A673 (cell line): ENCODE data around the gene AIP. TPM values are rescaled to one million over a fixed set of nuclear protein-coding genes. Genes with fewer than 3 reads are reported as not detected.

Experiments used
- BruUV-seq: library from RNA; stranded (reverse); fragments of 400-500 nt; replicated peaks from 2 replicates; lab custom pipeline; 2021; lab: Mats Ljungman, UMichigan
- CTCF ChIA-PET: fragments of 300-600 bp; sonication (Branson Sonifier 250); formaldehyde crosslinking; loops from one replicate; lab custom pipeline; 2022; ENCODE audit warnings: antibody characterized with exemption; lab: Charles Lee
- POLR2A ChIA-PET: fragments of 300-600 bp; sonication (Branson Sonifier 250); formaldehyde crosslinking; loops from one replicate; lab custom pipeline; 2022; ENCODE audit warnings: antibody characterized with exemption; ENCODE audit not compliant: low non-redundant PET; lab: Charles Lee
- DNase-seq: peaks from one replicate; pipeline ENCODE4 v3.0.0-alpha.2; 2015; ENCODE audit warnings: low spot score
- H3K27ac ChIP-seq: fragments of 200-600 bp; sonication (generic); 2 replicates; pipeline ENCODE4 v1.5.1; 2016; ENCODE audit warnings: mixed run types, low read depth, mild to moderate bottlenecking, mixed read lengths, antibody characterized with exemption, low read length; ENCODE audit not compliant: poor library complexity, severe bottlenecking
- H3K27me3 ChIP-seq: fragments of 200-600 bp; sonication (generic); replicated peaks from 2 replicates; pipeline ENCODE4 v1.6.1; 2017; ENCODE audit warnings: mixed run types, low read depth, mild to moderate bottlenecking, mixed read lengths, antibody characterized with exemption, low read length; ENCODE audit not compliant: insufficient read depth, poor library complexity
- H3K36me3 ChIP-seq: fragments of 200-600 bp; sonication (generic); 2 replicates; pipeline ENCODE4 v1.6.1; 2016; ENCODE audit warnings: mixed run types, mild to moderate bottlenecking, mixed read lengths, antibody characterized with exemption, low read length; ENCODE audit not compliant: insufficient read depth, poor library complexity, severe bottlenecking
- H3K4me1 ChIP-seq: fragments of 200-600 bp; sonication (generic); 2 replicates; pipeline ENCODE4 v1.6.1; 2017; ENCODE audit warnings: mixed run types, mild to moderate bottlenecking, mixed read lengths, antibody characterized with exemption, low read length; ENCODE audit not compliant: insufficient read depth, poor library complexity, severe bottlenecking
- H3K4me3 ChIP-seq: fragments of 200-600 bp; sonication (generic); 2 replicates; pipeline ENCODE4 v1.5.1; 2016; ENCODE audit warnings: low read depth, mixed run types, mild to moderate bottlenecking, mixed read lengths, low read length; ENCODE audit not compliant: poor library complexity, severe bottlenecking
- H3K9me3 ChIP-seq: fragments of 200-600 bp; sonication (generic); 2 replicates; pipeline ENCODE4 v1.6.1; 2016; ENCODE audit warnings: mixed run types, low read depth, mild to moderate bottlenecking, mixed read lengths, antibody characterized with exemption, low read length; ENCODE audit not compliant: poor library complexity, severe bottlenecking
- CTCF ChIP-seq: fragments of 300-800, 200-600 bp; sonication (generic); conservative IDR thresholded peaks from 2 replicates; pipeline ENCODE4 v1.5.1; 2017; ENCODE audit warnings: low read depth, mild to moderate bottlenecking, antibody characterized with exemption, low read length, moderate library complexity, mixed read lengths
- EZH2 ChIP-seq: fragments of 200-600 bp; sonication (generic); IDR thresholded peaks from 2 replicates; pipeline ENCODE4 v1.6.1; 2017; ENCODE audit warnings: borderline replicate concordance, low read depth, mild to moderate bottlenecking, mixed read lengths, antibody characterized with exemption, low read length; ENCODE audit not compliant: poor library complexity, severe bottlenecking
- intact Hi-C: fragments of 100-400 bp; cut with micrococcal nuclease; formaldehyde crosslinking; loops from one replicate; pipeline ENCODE4 v1.10.0; 2022; ENCODE audit not compliant: unreplicated experiment
- total RNA-seq: library from RNA; stranded (reverse); gene quantifications from 2 replicates; pipeline ENCODE4 v1.2.3, GENCODE V29; 2021

The AIP gene
- total RNA-seq, 1 experiment from 2014 or later, result 66.0 TPM

- BruUV-seq, result no TSS peak
- intact Hi-C loops, result no loop called here
- Histone ChIP-seq H3K4me3 (no peak overlapping the region), H3K9me3 (peaks cover 27% of the 10 kb centered on the region), H3K27me3 (no peaks in the 10 kb centered on the region), H3K36me3 (no peaks in the 10 kb centered on the region), H3K4me1 (no peaks in the 10 kb centered on the region), H3K27ac (no peak overlapping the region)
- no peak for DNase-seq
- POLR2A ChIA-PET, result no interaction called here
- TF ChIP-seq CTCF (no peak), EZH2 (no peak)
- CTCF ChIA-PET, result no interaction called here
These were observed 47.4 kb downstream of the AIP start for GRCh38 chr11:67530282-67530592.

GRCh38 chr11:67532889-67533288, 50.1 kb downstream of the AIP start:
- Histone ChIP-seq H3K27me3 (no peaks in the 10 kb centered on the region), H3K27ac (no peak overlapping the region), H3K4me1 (no peaks in the 10 kb centered on the region), H3K4me3 (no peak overlapping the region), H3K36me3 (no peaks in the 10 kb centered on the region), H3K9me3 (peaks cover 32% of the 10 kb centered on the region)
- POLR2A ChIA-PET, result no interaction called here
- BruUV-seq, result no TSS peak
- CTCF ChIA-PET, result no interaction called here
- intact Hi-C loops, result no loop called here
- TF ChIP-seq EZH2, result no peak
- TF ChIP-seq CTCF, result no peak
- DNase-seq, result no peak

GRCh38 chr11:67534070-67534679, 51.3 kb downstream of the AIP start:
- Histone ChIP-seq H3K27me3 (no peaks in the 10 kb centered on the region), H3K27ac (no peak overlapping the region), H3K36me3 (no peaks in the 10 kb centered on the region), H3K4me3 (no peak overlapping the region), H3K9me3 (peaks cover 32% of the 10 kb centered on the region), H3K4me1 (no peaks in the 10 kb centered on the region)
- DNase-seq, result no peak
- ChIA-PET POLR2A (no interaction called here), CTCF (no interaction called here)
- intact Hi-C loops, result no loop called here
- BruUV-seq, result no TSS peak
- TF ChIP-seq CTCF (no peak), EZH2 (no peak)
